ENCODE data around the gene GJA5.

GJA5 gene

DNA sequence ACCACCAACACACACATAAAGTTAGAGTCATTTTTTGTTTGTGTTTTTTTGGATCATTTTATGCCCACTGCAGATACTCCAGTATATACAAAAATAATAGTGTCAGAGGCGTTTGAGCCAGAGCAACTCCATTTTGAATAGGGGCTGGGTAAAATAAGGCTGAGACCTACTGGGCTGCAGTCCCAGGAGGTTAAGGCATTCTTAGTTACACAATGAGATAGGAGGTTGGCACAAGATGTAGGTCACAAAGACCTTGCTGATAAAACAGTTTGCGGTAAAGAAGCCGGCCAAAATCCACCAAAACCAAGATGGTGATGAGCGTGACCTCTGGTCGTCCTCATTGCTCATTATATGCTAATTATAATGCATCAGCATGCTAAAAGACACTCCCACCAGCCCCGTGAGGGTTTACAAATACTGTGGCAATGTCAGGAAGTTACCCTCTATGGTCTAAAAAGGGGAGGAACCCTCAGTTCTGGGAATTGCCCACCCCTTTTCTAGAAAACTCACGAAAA, 40.6 kb downstream of the GJA5 start:
- TF ChIP-seq, protein P1, sequence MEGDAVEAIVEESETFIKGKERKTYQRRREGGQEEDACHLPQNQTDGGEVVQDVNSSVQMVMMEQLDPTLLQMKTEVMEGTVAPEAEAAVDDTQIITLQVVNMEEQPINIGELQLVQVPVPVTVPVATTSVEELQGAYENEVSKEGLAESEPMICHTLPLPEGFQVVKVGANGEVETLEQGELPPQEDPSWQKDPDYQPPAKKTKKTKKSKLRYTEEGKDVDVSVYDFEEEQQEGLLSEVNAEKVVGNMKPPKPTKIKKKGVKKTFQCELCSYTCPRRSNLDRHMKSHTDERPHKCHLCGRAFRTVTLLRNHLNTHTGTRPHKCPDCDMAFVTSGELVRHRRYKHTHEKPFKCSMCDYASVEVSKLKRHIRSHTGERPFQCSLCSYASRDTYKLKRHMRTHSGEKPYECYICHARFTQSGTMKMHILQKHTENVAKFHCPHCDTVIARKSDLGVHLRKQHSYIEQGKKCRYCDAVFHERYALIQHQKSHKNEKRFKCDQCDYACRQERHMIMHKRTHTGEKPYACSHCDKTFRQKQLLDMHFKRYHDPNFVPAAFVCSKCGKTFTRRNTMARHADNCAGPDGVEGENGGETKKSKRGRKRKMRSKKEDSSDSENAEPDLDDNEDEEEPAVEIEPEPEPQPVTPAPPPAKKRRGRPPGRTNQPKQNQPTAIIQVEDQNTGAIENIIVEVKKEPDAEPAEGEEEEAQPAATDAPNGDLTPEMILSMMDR (IDR thresholded peaks at IDR 0.05) = no peak
- H3K27ac ChIP-seq = no peak overlapping the region
- no peak overlapping the region for H3K4me3 ChIP-seq
- no peak for DNase-seq (ENCODE audit: low spot score)

DNA sequence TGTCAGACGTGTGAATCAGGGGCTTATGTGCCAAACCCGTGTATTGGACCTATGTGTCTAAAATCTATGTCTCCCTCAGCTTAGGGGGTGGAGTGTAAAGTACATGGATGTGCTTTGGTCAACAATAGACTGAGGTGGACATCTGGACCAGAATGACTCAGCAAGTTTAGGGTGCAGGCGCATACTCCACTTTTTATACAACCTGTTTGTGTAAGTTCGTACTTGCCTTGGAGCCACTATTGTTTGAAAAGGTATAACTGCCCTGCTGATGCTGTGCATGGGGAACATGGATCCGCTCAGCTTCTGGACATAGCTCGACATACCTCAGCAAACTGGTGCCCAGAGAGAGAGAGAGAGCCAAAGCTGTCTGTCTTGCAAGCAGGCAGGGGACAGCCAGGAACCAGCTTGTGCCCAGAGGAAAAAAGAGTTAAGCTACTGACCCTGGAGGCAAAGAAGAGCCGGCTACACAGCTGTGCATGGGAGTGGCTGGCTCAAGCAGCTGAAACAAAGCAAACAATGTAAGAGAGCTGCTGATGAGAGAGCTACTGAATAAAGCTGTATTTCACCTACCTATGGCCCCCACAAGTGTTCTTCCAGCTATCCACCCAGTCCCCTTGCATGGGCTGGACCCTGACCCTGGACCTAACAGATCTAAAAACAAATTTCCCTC, 41.2 kb downstream of the GJA5 start:
- no peak for DNase-seq (ENCODE audit: low spot score)
- TF ChIP-seq, protein P1 (IDR thresholded peaks at IDR 0.05) = no peak
- Histone ChIP-seq H3K4me3 (no peak overlapping the region), H3K27ac (no peak overlapping the region)

DNA sequence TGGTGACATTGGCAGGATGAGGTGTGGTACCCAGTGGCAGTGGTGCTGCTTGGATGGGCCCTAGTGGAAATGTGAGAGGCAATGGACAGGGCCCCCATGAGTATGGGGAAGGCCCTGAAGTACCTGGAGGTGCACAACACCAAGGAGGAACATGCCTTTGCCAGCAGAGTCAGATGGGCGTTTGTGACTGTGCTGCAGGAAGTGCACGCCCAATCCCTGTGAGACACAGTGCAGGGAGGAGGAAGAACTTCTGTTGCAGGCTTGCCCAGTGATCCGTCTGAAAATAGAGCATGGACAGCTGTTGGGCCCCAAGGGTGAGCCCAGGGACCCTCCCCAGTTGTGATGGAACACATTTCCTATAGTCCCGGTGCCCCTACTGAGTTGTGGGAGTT, 42.7 kb downstream of the GJA5 start:
- TF ChIP-seq, protein P1 (IDR thresholded peaks at IDR 0.05) = no peak
- Histone ChIP-seq H3K4me3 (no peak overlapping the region), H3K27ac (no peak overlapping the region)
- DNase-seq (ENCODE audit: low spot score) = no peak

DNA sequence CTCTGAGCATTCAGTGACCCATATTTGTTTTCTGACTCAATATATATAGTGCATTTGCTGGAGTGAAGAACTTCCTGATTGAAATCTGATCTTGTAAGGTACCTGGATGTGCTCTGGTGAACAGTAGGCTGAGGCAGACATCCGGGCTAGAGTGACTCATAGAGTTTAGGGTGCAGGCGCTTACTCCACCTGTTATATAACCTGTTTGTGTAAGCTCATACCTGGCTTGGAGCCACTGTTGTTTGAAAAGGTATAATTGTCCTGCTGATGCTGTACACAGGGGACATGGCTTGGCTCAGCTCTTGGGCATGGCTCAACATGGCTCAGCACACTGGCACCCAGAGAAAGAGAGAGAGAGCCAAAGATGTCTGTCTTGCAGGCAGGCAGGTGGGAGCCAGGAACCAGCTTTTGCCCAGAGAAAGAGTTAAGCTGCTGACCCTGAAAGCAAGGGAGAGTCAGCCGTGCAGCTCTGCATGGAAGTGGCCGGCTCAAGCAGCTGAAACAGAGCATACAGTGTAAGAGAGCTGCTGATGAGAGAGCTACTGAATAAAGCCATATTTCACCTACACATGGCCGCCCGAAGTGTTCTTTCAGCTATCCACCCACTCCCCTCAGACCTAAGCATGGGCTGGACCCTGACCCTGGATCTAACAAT, 43.2 kb downstream of the GJA5 start:
- Histone ChIP-seq H3K4me3 (no peak overlapping the region), H3K27ac (no peak overlapping the region)
- TF ChIP-seq, protein P1 (IDR thresholded peaks at IDR 0.05) = no peak
- no peak for DNase-seq (ENCODE audit: low spot score)

DNA sequence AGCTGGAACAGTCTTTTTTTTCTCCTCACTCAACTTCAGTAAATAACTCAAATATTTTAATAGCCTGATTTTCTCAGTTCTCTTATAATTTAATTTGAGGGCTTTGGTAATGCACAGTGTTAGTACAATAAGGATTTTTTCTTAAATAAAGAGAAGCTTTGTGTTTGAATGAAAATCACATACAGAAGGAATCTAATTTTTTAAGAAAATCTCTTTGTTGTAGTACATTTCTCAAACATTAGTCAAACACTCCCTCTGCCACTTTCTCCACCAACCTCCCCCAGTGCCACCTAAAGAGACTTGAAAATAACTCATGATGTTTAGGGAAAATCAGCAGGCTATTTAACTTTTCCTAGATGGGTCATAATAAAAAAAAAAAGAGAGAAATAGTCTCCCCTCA, 47.8 kb downstream of the GJA5 start:
- H3K4me3 ChIP-seq = no peak overlapping the region
- DNase-seq (ENCODE audit: low spot score) = no peak
- no peak overlapping the region for H3K27ac ChIP-seq
- TF ChIP-seq, protein P1 (IDR thresholded peaks at IDR 0.05) = no peak

All from coronary artery (tissue), 2 donors.